Spleen (tissue), 11 donors: Measurements from ENCODE around the gene SRPX. TPM values are rescaled to one million over a fixed set of nuclear protein-coding genes. Genes with fewer than 3 reads are reported as not detected.

ENCODE experiments used
- DNase-seq: peaks from one replicate; pipeline ENCODE4 v3.0.0-alpha.2; 2020
- H3K27ac ChIP-seq, 8 donors: fragments of 200-600 bp; sonication (generic) in 7 of 8; 1 replicate in 4 of 8; 2 replicates in 4 of 8; pipeline versions ENCODE4 v1.5.0 to v1.8.0; 2016 to 2021; ENCODE audit warnings: inconsistent platforms in 4 of 8, mild to moderate bottlenecking in 4 of 8, moderate library complexity in 1 of 8
- H3K27me3 ChIP-seq, 7 donors: fragments of 200-600 bp; sonication (generic) in 6 of 7; replicated peaks in 1 of 7; 1 replicate in 4 of 7; 2 replicates in 3 of 7; pipeline versions ENCODE4 v1.5.0 to v1.8.0; 2016 to 2021; ENCODE audit warnings: inconsistent platforms in 3 of 7, mild to moderate bottlenecking in 1 of 7
- H3K36me3 ChIP-seq, 6 donors: fragments of 200-600 bp; sonication (generic) in 5 of 6; 1 replicate in 4 of 6; 2 replicates in 2 of 6; pipeline versions ENCODE4 v1.5.0 to v1.8.0; 2016 to 2021; ENCODE audit warnings: inconsistent platforms in 2 of 6
- H3K4me1 ChIP-seq, 6 donors: fragments of 200-600 bp; sonication (generic) in 5 of 6; 1 replicate in 3 of 6; 2 replicates in 3 of 6; pipeline versions ENCODE4 v1.5.0 to v1.8.0; 2016 to 2021; ENCODE audit warnings: inconsistent platforms in 3 of 6
- H3K4me3 ChIP-seq, 8 donors: fragments of 200-600 bp; sonication (generic) in 7 of 8; 1 replicate in 4 of 8; 2 replicates in 4 of 8; pipeline versions ENCODE4 v1.5.0 to v1.8.0; 2016 to 2021; ENCODE audit warnings: inconsistent platforms in 4 of 8, mild to moderate bottlenecking in 4 of 8, moderate library complexity in 2 of 8
- H3K9me3 ChIP-seq, 8 donors: fragments of 200-600 bp; sonication (generic) in 7 of 8; 1 replicate in 4 of 8; 2 replicates in 4 of 8; pipeline versions ENCODE4 v1.5.0 to v1.8.0; 2016 to 2021; ENCODE audit warnings: inconsistent platforms in 4 of 8
- CTCF ChIP-seq, 11 experiments: fragments of 200-600 bp in 7 of 11; fragments of 450-650 bp in 4 of 11; sonication (generic) in 4 of 11; IDR thresholded peaks in 8 of 11; conservative IDR thresholded peaks in 3 of 11; 1 replicate in 7 of 11; 2 replicates in 4 of 11; pipeline versions ENCODE4 v1.4.0 to v1.8.0; 2016 to 2021; ENCODE audit warnings: antibody characterized with exemption in 11 of 11, inconsistent platforms in 4 of 11, mild to moderate bottlenecking in 1 of 11
- POLR2A ChIP-seq, 3 donors: fragments of 450-650 bp; IDR thresholded peaks; one replicate each; pipeline ENCODE4 v1.5.1; 2017; ENCODE audit warnings: antibody characterized with exemption in 3 of 3, mild to moderate bottlenecking in 1 of 3
- POLR2AphosphoS5 ChIP-seq, 3 donors: sonication (generic); formaldehyde crosslinking; IDR thresholded peaks; one replicate each; pipeline ENCODE4 v1.5.1; 2017; ENCODE audit warnings: antibody characterized with exemption in 3 of 3
- WGBS, 5 donors: extraction: QIAGEN DNeasy Blood & Tissue Kit in 3 of 5; methylation state at CpG; one replicate each; pipeline versions ENCODE4 v1.1.5 to v1.1.7; 2013 to 2018; 5-methylcytosine and 5-hydroxymethylcytosine counted together
- intact Hi-C: fragments of 100-400 bp; cut with DNase I; formaldehyde crosslinking; loops from one replicate; pipeline ENCODE4 v1.15.0; 2023; ENCODE audit warnings: low total_unique reads
- polyA plus RNA-seq, 3 donors: library from polyadenylated mRNA; stranded (reverse); fragments of 200-250 nt; gene quantifications; one replicate each; pipeline ENCODE4 v1.2.1, GENCODE V29; 2013
- total RNA-seq, 7 donors: library from RNA; depleted of rRNA in 3 of 7; stranded (reverse); fragments of >200 nt in 3 of 7; fragmentation: NEBNext Ultra II Directional in 4 of 7; extraction: Animal tissue kit (Norgen Biotek cat#: 25700) in 4 of 7; gene quantifications; one replicate each; pipeline versions ENCODE4 v1.1.0 to v1.2.1, GENCODE V29; 2016 to 2021
- donor health status: healthy with polysubstance abuse.
- donor health status: DM: no; HTN: no; CAD: no; lungs with moderate emphysema.
- donor health status: DM: no; HTN: no; CAD: no.
- donor health status: Bipolar disorder and iron deficiency.
- donor health status: healthy.
- donor health status: DM: no; HTN: no; CAD: no.
- donor health status: DM: yes; HTN: yes; CAD: no.

SRPX gene
- total and polyA plus RNA-seq, 10 donors: 0.50 to 10.3 (median 1.9) TPM

DNA sequence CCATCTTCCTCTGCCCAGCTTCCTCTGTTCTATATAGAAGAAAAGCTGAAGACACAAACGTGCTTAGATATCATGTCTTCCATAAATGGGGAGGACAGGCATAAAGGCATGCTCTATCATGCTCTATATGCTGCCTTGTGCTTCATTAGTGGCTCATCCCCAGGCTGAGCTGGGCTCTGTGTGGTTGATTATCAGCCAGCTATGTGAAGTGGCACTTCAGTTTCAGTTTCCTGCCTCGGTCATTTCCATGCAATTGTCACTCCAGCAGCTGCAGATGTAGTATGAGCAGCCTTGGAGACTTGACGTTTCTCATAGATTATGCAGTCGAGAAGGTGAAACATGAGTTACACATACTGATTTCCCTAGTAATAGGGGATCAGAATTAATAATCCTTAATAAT lies 108.1 kb downstream of the SRPX start:
- no peak overlapping the region for H3K4me3 ChIP-seq
- 50 to 68% (median 54%) methylated on average over 4 of the region's 4 CpGs for WGBS, 5 donors
- DNase-seq: no peak
- no peak overlapping the region for H3K27ac ChIP-seq
- H3K9me3 ChIP-seq: no peaks in the 10 kb centered on the region
- no peak for TF ChIP-seq CTCF (IDR thresholded peaks at IDR 0.05 in 8 of 11, conservative IDR thresholded peaks at IDR 0.05 in 3 of 11)
- TF ChIP-seq POLR2AphosphoS5 (IDR thresholded peaks at IDR 0.05): no peak
- intact Hi-C loops: no loop called here
- H3K27me3 ChIP-seq: peaks cover 0 to 8% (median 0%) of the 10 kb centered on the region in 7 donors
- no peaks in the 10 kb centered on the region for H3K4me1 ChIP-seq
- no peaks in the 10 kb centered on the region for H3K36me3 ChIP-seq

- no peaks in the 10 kb centered on the region for H3K4me1 ChIP-seq
Observed at GRCh38 chrX:38111196-38111595, 109.5 kb downstream of the SRPX start.

GRCh38 chrX:38110231-38110630 lies 110.4 kb downstream of the SRPX start:
- Histone ChIP-seq H3K36me3 (no peaks in the 10 kb centered on the region), H3K4me1 (no peaks in the 10 kb centered on the region), H3K27ac (no peak overlapping the region), H3K9me3 (no peaks in the 10 kb centered on the region), H3K27me3 (peaks cover 0 to 8% (median 0%) of the 10 kb centered on the region in 7 donors), H3K4me3 (no peak overlapping the region)
- no peak for TF ChIP-seq POLR2A (IDR thresholded peaks at IDR 0.05)
- no peak for TF ChIP-seq POLR2AphosphoS5 (IDR thresholded peaks at IDR 0.05)
- no peak for TF ChIP-seq CTCF (IDR thresholded peaks at IDR 0.05 in 8 of 11, conservative IDR thresholded peaks at IDR 0.05 in 3 of 11)
- intact Hi-C loops: no loop called here
- DNase-seq: no peak
- 54 to 82% (median 63%) methylated on average over 6 of the region's 6 CpGs for WGBS, 5 donors

More at GRCh38 chrX:38111196-38111595, 109.5 kb downstream of the SRPX start:
- Histone ChIP-seq H3K9me3 (no peaks in the 10 kb centered on the region), H3K27ac (no peak overlapping the region), H3K36me3 (no peaks in the 10 kb centered on the region), H3K4me3 (no peak overlapping the region), H3K27me3 (peaks cover 0 to 8% (median 0%) of the 10 kb centered on the region in 7 donors)
- WGBS, 5 donors: 81 to 100% (median 94%) methylated on average over 5 of the region's 5 CpGs
- TF ChIP-seq CTCF (IDR thresholded peaks at IDR 0.05 in 8 of 11, conservative IDR thresholded peaks at IDR 0.05 in 3 of 11): no peak
- TF ChIP-seq POLR2AphosphoS5 (IDR thresholded peaks at IDR 0.05): no peak
- TF ChIP-seq POLR2A (IDR thresholded peaks at IDR 0.05): no peak
- intact Hi-C loops: no loop called here
- no peak for DNase-seq

GRCh38 chrX:38109042-38109898 lies 111.4 kb downstream of the SRPX start:
- DNase-seq: no peak
- no peak overlapping the region for H3K4me3 ChIP-seq
- 66 to 86% (median 74%) methylated on average over 4 of the region's 4 CpGs for WGBS, 5 donors
- no peak overlapping the region for H3K27ac ChIP-seq
- TF ChIP-seq POLR2A (IDR thresholded peaks at IDR 0.05) (no peak), CTCF (IDR thresholded peaks at IDR 0.05 in 8 of 11, conservative IDR thresholded peaks at IDR 0.05 in 3 of 11) (no peak), POLR2AphosphoS5 (IDR thresholded peaks at IDR 0.05) (no peak)
- no peaks in the 10 kb centered on the region for H3K36me3 ChIP-seq
- intact Hi-C loops: no loop called here
- H3K27me3 ChIP-seq: peaks cover 0 to 6% (median 0%) of the 10 kb centered on the region in 7 donors
- no peaks in the 10 kb centered on the region for H3K4me1 ChIP-seq
- no peaks in the 10 kb centered on the region for H3K9me3 ChIP-seq
